GM21367 (cell line): ENCODE results near the gene ABL1.

Experiments
- ATAC-seq: cut with Tn5 transposase; IDR thresholded peaks from one replicate; pipeline ENCODE4 v1.9.1; 2021; ENCODE audit not compliant: unreplicated experiment

The ABL1 gene

GRCh38 chr9:130914417-130915095, 79.5 kb downstream of the ABL1 start:
- no peak for ATAC-seq

DNA sequence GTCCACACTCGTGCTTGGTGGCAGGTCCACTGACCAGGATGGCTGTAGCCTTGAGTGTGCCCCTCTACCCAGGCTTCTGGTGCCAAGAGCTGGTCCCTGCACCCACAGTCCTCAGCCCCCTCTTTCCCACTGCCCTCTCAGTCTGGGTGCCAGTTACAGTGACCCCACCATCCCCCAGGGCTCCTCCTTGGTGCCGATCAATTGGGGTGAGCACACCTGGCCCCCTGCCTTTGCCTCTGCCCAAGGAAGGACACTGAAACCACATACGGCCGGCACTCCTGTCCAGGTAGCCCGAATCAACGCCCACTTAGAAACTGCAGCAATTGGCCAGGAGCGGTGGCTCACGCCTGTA, 80.0 kb downstream of the ABL1 start:
- no peak for ATAC-seq

- no peak for ATAC-seq
These were observed 82.3 kb downstream of the ABL1 start for GRCh38 chr9:130917168-130917960.

DNA sequence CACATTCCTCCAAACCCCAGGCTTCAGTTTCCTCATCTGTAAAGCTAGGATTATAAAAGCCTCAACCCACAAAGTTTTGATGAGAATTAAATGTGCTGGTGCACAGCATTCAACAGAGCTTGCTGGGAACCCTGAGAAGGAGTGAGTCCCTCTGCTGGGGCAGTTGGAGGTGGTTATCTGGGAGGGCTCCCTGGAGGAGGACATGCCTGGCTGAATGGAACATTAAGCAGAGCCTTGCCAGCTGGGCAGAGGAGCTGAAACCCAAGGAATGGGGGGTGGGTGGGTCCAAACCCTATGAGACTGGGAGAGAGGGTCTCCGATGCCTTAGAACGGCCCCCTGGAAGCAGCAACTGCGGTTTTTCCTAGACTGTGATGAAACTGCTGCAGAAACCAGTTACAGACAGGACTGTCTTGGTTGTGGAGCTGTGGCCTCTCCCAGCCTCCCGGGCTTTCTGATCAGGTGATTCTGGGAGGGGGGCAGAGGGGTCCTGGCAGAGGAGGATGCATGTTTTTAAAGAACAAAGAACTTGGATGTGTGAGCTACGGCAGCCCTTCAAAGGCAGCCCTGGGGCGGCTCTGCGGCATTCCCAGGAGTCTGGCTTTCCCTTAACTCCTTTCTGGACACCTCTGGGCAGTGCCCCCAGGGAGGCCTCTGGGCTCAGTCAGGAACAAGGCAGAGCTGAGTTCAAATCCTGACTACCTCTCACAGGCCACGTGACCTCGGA, 83.2 kb downstream of the ABL1 start:
- no peak for ATAC-seq

DNA sequence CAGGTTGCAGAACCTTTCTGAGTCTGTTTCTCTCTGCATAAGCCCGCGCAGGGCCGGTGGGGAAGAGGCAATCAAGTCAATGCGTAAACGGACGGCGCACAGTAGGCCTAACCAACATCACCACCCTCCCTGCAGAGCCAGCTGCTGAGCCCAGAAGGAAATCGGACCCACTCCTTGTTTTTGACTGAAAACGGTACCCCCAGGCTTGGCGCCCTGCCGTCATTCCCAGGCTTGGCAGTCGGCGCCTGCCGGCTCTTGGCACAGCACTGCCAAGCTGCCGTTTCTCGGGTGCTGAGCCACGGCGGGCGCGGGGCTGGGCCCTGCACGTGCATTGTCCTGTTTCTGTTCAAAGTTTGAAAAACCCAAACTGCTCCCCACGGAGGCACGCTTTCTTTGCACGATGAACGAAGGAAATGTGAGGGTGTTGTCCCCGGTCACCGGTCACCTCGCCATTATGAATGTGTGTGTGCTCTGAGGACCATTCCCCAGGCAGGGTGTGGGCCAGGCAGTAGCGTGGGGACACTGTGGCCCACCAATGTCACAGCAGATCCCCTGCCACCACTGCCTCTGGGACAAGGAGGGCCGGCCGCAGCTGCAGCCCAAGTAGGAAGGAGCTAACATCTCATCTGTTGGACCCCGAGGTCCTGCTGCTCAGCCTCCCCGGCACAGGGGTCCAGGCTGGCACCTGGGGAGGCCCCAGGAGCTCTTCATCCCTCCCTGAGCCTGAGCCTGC, 83.9 kb downstream of the ABL1 start:
- no peak for ATAC-seq

DNA sequence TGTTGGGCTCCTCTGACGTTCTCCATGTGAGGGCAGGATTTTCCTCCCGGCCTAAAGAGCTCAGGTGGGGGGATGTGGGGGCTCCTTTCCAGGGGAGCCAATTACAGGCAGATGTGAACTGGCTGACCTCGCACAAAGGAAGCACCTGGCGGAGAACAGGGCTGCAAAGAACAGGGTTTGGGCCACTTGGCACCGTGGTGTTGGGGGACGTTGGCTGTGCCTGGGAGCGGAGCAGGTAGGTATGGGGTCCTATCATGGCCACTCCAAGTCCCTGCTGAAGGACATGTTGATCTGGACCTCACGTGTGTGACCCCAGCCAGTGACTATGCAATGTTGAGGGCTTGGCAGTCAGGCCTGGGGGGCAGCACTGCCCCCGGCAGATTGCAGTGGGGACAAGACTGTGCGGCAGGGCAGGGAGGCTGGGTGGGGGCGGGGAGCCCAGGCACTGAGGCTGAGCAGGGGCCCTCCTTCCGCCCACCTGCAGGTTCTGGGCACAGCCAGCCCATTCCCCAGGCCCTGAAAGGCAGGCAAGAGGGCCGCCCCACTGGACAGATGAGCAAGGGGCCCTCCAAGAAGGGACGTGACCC, 84.6 kb downstream of the ABL1 start:
- ATAC-seq: no peak

- ATAC-seq: no peak
These were observed 85.2 kb downstream of the ABL1 start for GRCh38 chr9:130920233-130920632.

- no peak for ATAC-seq
These were observed 85.8 kb downstream of the ABL1 start for GRCh38 chr9:130920762-130921299.

GRCh38 chr9:130921300-130921988, 86.4 kb downstream of the ABL1 start:
- ATAC-seq: no peak

DNA sequence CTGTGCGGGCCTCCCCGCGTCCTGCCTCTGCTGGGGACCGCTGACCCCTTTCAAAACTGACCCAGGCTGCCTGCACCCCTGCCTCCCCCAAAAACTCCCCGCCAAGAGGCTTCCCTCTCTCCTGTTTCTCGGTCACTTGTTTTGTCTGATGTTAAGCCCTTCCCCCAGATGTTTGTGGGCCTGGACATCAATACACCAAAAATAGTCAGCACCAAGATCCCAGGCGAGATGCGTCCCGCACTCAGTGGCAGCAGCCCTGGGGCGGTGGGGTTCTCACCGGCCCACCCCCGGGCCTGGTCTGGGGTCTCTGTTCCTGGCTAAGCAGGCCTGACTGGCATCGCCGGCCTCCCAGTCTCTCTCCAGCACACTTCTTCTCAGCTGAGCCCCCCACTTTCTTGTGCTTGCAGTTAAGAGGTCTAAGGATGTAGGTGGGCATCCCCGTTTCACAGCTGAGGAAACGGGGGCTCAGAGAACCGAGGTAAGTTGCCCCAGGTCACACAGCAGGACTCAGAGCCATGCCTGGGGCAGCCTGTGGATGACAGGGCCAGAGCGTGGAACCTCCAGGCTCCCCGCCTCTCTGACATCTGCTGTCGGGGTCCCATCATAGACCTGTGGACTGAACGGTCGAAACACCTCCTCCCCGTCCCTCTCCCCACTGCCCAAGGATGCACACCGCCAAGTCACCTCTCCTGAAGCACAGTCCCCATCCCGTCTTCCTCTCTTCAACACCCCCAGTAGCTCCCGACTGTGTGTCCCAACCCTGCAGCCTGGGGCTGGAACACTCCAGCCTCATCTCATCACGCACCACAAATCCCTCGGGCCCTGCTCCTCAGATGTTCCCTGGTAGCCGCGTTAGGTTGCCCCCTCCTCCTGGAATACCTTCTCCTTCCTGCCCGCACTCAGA, 87.2 kb downstream of the ABL1 start:
- ATAC-seq: no peak

GRCh38 chr9:130922893-130923610, 88.0 kb downstream of the ABL1 start:
- no peak for ATAC-seq

DNA sequence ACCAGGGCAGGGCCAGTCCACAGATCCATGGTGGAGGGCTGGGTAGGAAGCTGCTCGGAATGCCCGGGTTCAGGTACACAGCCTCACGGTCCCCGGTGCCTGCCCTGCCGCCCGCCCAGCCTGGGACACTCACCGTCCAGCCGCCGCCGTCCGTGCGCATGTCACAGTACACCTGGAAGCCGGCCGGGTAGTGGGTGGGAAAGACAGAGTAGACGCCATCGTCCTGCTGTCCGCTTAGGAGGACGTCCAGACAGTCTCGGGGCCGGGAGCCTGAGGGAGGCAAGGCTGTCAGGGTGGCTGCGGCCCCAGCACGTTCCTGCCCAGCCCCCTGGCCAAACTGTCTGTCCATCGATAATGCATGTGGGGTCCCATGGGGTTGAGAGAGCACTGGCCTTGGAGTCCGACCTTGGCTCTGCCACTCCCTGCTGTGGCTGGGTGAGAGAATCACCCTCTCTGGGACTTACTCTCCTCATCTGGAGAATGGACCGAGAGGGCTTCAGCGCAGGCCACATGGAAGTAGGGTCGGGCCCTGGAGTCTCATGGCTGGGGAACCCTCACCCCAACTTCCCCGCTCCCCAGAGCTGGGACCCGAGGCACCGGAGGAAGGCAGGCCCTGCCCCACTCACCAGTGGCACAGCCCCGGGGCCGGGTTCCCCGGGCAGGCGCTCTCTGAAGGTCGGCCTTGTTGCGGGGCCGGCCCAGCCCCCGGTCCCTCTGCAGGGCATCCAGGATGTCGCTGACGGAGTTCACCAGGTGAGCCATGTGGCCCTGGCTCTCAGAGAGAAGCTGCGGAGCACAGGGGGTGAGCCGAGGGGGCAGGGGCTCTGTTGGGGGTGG, 88.8 kb downstream of the ABL1 start:
- ATAC-seq: no peak

DNA sequence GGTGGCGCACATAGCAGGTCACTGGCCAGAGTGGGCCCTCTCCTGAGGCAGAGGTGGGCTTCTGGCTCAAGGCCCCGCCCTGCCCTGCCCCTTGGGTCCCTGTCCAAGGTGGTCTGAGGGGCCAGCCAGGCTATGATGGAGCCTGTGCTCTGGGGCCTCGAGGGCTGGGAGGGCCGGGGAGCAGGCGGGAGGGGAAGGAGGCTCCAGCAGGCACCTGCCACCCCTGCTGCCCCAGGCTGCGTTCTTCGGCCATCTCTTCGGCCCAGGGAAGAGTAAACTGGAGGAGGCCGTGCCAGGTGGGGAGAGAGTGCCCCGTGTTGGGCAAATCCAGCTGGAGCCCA, 89.4 kb downstream of the ABL1 start:
- ATAC-seq: no peak

DNA sequence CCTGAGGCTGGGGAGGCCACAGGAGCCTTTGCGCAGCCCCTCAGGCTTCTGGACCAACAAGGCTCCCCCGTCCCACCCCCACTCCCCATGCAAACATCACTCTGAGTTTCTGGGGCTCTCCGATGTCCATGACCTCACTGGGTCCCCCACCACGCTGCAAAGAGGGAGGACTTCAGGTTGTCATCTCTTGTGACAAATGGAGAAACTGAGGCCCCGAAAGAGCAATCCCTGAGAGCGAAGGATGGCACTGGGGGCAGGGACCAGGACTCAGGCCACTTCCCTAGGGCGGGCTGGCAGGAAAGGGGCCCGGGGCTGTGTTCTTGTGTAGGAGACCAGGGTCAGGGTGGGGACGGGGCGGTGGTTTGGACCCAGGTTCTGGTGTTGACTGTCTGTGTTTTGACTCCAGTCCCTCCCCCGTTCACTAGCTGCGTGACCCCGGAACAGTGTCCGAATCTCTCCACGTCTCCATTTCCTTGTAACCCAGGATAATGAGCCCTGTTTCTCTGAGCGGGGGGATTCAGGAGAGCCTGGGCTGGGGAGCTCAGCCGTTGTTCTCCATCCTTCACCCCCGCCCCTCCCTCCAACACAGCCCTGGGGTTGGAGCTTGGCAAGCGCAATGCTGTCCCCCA, 90.1 kb downstream of the ABL1 start:
- no peak for ATAC-seq

- no peak for ATAC-seq
These were observed 92.3 kb downstream of the ABL1 start for GRCh38 chr9:130927338-130927737.

DNA sequence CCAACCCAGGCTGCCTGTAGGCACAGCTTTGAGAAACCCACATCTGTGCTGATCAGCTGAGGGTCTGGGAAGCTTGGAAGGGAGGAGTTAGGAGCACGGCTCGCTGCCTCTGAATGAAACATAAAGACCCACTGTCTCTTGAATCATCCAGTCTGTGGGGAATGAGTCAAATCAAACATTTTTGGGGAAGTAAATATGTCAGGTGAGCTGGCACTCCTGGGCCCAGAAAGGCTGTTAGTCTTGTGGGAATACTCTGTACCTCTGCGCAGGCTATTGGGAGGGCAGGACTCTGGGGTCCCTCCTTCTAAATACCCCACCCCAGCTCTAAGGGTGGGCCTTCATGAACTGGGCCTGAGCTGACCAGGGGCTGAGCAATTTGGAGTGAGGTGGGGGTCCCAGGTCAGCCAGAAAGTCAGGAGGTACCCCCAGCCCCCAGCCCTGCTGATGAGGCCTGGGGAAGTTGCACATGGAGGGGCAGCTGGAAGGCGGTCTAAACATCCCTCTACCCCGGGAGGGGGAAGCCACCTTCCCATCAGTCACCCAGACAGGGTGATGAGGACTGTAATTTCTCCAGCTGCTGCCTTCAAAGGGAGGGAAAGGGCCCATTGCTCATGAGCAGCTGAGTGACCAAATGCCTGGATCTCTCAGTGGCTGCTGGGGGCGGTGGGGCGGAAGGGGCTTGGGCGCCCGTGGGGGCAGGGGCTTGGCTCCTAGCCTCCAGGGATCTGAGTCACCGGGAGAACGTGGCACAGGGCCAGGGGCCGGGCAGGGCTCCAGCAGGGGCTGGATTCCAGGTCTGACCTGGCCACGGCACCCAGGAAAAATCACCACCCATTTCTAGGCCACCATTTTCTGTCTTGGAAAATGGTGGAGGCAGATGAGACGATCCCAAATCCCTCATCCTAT, 93.2 kb downstream of the ABL1 start:
- ATAC-seq: no peak
